Stimulated activated CD8-positive, alpha-beta memory T cell treated with anti-CD3 and anti-CD28 coated beads, Interleukin-7, amount 100 ng/mL, for 24 hours (primary cell): ENCODE measurements around the gene ZNF341.

Source experiments
- DNase-seq: peaks from one replicate; pipeline ENCODE4 v3.0.0-alpha.2; 2020; ENCODE audit warnings: low read depth

The ZNF341 gene

DNA sequence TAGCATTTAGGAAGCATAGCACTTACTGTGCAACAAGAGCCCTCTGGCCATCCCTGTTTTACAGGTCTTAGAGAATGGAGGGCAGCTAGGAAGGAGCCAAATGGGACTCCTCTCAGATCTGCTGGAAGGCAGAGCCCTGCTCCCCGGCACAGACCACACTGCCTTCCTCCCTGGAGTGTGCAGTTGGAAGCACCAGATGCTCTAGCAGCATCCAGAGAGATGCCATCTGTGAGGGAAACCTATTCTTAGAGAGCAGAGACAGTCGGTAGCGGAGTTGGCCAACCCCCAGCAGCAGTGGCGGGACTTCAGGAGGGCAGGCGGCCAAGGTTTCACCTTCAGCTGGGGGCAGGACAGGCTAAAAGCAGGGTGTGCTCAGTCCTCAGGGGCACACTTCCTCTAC lies 28.9 kb upstream of the ZNF341 start:
- no peak for DNase-seq

DNA sequence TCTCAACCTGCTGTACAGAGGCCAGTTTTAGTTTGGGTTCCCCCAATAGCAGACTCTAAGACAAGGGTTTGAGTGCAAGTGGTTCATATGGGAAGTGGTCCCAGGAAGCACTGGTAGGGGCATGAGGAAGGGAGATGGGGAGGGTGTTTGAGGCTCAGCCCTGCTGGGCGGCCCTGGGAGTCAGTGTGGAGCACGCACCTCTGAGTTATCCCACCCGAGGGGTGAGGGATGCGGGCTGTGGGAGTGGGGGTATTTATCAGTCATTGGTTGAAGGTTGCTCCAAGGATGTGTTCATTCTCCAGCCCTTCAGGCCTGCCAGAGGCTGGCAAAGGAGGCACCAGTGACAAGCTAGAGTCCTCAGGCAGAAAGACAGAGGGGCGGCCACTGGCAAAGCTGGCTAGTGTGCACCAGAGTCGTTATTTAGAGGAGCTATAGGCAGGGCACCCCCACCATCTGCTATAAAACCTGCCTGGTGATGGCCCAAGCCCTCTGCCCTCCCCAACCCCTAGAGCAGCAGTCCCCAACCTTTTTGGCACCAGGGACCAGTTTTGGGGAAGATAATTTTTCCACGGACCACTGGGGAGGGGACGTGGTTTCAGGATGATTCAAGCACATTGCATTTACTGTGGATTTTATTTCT lies 28.2 kb upstream of the ZNF341 start:
- no peak for DNase-seq

DNA sequence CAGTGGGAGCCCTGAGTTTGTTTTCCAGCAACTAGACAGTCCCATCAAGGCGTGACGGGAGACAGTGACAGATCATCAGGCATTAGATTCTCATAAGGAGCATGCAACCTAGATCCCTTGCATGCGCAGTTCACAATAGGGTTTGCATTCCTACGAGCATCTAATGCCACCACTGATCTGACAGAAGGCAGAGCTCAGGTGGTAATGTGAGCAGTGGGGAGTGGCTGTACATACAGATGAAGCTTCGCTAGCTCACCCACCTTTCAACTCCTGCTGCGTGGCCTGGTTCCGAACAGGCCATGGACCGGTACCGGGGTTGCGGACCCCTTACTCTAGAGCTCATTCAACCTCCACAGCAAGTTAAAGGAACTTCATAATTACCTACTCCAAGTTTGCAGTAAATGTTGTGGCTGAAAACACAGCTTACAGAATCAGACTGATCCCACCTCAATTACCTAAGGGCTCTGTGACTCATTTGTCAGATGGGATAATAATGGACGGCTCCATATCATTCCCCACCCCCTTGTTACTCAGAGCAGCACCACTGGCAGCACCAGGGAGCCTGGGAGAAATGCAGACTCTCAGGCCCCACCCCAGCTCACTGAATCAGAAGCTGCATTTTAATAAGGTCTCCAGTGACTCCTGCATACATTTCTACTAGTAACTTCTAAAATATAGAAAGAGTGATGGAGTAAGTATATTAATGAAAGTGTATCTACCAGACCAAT lies 27.4 kb upstream of the ZNF341 start:
- no peak for DNase-seq

DNA sequence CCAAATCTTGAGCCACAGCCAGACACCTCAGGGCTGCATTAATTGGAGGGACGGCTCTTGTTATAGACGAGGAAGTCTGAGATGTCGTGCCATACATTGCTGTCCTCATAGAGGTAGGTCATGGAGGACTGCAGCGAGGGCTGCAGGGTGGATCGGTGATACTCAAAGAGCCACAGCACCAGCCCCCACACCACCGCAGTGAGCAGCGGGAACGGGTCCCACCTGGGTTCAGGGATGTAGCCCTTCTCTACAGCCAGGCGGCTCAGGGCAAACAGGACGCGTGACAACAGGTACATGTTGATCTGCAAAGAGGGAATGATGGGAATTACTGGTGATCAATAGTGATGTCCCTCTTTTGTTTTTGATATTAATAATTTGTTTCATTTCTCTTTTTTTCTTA lies 24.1 kb upstream of the ZNF341 start:
- DNase-seq, result no peak

DNA sequence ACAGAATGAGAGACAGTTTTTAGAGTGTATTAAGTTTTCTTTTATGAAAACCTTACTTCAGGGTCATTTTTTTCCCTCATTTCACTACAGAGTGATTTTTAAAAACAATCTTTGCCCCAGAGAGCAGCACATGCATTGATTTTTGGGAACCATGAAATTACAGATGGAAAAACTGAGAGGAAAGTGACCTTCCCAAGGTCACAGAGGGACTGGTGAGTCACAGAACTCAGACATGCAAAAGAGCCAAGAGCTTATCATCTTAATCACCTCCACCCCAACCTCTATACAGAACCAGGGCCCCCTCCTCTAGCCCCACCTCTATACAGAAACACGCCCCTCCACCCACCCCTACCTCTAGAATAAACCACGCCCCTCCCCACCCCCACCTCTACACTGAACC lies 22.4 kb upstream of the ZNF341 start:
- DNase-seq, result no peak

DNA sequence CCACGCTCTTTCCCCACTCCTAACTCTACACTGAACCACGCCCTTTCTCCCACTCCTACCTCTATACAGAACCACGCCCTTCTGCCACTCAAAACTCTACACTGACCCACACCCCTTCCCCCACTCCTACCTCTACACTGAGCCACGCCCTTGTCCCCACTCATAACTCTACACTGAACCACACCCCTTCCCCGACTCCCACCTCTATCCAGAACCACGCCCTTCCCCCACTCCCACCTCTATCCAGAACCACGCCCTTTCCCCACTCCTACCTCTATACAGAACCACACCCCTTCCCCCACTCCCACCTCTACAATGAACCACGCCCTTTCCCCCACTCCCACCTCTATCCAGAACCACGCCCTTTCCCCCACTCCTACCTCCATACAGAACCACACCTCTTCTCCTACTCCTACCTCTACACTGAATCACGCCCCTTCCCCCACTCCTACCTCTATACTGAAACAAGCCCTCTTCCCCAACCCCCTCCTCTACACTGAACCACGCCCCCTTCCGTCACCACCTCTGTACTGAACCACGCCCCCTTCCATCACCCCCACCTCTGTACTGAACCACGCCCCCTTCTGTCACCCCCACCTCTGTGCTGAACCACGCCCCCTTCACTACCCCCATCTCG lies 21.8 kb upstream of the ZNF341 start:
- DNase-seq, result no peak

DNA sequence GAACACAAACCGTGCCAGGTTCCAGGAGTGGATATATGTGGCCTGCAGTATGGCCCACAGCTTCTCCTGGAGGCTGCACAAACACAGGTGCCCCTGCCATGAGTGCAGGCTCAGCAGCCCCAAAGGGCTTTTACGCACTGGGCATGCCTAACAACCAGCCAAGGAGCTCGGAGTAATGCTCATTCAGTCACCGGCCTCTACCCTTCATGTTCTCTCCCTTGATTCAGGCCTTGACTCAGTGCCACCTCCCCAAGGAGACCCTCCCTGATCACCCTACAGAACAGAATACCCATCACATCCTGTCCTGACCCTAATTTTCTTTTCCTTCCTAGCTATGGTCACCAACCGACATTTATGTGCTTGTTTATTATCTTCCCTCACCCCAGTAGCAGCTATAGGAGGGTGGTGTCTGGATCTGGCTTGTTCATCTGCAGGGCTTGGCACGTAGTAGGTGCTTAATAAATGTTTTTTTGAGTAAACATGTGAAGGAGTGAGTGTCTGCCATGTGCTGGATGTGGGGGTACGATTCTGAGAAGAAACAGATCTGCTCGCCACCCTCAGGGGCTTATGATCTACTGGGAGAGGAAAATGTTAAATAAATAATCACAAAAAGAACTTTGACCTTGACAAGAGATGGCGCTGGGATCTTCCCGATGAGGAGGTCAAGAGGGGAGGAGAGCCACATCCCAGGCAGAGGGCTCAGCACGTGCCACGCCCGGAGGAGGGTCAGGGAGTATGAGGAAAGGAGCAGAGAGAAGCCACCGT lies 20.9 kb upstream of the ZNF341 start:
- no peak for DNase-seq

DNA sequence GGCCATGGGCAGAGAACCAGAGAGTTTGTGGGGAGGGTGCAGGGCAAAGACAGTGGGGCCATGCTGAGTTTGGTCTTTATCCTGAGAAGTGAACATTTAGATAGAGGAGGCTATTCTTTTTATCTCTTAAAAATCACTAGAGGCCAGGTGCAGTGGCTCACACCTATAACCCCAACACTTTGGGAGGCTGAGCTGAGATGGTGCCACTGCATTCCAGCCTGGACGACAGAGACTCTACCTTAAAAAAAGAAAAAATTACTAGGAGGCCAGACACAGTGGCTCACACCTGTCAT lies 20.4 kb upstream of the ZNF341 start:
- DNase-seq, result no peak

DNA sequence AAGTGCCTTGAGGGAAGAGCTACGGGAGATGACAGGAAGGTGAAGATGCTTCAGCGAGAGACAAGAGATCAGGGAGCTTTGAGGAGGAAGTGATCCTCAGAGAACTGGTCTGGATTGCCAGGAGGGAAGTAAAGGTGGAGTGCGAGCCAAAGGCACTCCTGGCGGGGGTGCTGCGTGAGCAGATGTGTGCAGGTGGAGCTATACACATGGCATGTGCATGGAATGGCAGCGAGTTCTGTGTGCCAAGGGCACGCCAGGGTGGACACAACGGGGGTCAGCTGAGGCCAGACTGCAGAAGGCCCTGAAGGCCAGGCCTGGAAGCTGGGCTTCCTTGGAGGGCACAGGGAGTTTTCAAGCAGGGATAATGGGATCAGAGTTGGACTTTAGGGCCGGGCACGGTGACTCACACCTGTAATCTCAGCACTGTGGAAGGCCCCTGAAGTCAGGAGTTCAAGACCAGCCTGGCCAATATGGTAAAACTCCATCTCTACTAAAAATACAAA lies 17.9 kb upstream of the ZNF341 start:
- no peak for DNase-seq

DNA sequence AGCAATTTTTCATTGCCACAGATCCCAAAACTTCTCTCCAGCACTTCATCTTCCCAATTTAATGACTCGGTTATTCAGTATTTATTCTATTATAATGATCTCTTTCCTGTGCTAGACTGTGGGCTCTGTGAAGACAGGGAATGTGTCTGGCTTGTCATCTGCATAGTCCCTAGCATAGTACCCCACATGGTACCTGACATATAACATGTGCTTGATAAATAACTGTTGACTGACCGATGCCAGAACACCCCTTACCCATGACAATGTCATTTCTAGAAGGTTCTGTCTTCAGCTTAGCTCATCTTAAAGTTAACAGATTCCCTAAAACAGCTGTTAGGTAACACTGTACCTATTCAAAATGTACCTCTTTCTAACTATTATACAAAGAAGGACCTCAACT lies 15.3 kb upstream of the ZNF341 start:
- DNase-seq, result no peak

DNA sequence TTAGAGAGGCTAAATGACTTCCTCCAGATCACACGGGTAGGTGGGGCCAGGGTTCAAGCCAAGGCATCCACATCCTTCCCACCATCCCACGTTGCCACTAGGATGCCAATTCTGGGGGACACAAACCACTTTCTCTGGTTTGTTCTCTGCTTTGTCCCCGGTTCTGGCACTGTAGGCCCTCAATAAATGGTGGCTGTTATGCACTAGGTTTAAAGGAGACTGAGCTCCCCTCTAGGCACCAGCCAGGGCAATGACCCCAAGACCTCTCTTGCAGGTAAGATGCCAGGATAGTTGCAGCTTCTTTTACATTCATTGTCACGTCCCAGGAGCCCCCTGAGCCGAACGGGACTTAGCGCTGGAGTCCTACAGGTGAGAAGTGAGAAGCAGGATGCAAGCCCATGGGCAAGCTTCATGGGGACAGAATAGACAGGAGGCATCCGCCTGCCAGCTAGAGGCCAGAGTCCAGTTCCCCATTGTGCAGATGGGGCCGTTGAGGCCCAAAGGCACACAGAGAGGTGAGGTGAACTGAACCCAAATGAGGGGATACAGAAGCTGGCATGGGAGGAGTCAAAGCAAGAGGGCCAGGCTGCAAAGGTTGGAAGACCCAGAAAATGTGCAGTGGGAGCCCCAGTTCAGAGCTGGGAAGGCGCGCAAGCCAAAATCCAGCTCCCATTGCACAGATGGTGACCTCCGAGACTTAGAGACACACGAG lies 12.4 kb upstream of the ZNF341 start:
- no peak for DNase-seq

DNA sequence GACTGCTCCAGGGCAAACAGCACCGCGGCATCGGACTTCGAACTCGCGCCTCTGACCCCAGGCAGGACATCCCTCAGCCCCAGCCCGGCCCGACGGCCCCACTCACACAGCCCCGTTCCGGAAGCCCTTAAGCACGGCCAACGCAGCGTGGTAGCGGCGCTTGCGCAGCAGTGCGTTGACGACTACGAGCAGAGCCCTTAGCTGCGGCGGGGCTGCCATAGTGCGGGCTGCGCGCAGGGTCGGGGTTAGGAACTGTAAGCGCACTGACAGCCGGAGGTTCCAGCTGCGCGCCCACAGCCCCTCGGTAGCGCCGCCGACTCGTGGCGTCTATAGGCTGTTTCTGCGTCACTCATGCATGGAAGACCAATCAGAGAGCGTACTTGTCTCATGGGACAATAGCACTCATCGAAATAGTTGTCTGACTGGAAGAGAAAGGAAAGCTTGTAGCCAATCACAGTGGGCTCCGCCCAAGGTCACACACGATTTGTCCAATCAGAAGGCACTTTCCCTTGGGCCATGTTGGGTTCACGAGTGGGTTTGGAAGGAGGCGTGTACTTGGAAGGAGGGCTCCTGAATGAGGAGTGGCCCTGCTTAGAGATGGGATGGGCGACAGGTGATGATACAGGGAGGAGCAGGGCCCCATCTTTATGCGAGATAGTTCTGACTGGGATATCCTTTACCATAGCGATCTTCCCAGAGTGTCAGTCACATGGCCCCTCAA lies 11.6 kb upstream of the ZNF341 start, which contains the start of gene PXMP4:
PXMP4 (minus strand) TSS at position 322 of the 721 bp plus-strand sequence; CDS start at position 219, 103 bp downstream.
- DNase-seq, result peak; percentile 65

DNA sequence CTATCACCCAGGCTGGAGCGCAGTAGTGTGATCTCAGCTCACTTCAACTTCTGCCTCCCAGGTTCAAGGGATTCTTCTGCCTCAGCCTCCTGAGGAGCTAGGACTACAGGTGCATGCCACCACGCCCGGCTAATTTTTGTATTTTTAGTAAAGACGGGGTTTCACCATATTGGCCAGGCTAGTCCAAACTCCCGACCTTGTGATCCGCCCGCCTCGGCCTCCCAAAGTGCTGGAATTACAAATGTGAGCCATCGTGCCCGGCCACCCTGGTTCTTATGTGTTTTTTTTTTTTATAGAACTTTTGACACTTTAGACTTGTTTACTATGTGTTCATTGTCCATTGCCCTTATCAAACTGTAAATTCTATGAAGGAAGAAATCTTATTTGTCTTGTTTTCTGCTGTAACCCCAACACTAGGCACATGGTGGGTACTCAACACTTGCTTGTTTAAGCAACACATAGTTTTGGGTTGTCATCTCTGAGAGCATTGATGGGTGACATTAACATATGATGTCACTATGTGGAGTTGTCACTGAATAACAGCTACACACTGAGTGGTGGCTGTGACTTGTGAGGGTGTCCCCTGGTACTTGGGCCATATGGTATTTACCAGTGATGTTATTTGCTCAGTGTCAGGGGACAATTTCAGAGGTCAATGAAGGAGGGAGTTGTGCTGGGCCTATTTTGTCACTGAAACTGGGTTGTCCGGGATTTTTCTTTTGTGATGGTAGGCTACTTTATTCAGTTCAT lies 10.2 kb upstream of the ZNF341 start:
- no peak for DNase-seq

DNA sequence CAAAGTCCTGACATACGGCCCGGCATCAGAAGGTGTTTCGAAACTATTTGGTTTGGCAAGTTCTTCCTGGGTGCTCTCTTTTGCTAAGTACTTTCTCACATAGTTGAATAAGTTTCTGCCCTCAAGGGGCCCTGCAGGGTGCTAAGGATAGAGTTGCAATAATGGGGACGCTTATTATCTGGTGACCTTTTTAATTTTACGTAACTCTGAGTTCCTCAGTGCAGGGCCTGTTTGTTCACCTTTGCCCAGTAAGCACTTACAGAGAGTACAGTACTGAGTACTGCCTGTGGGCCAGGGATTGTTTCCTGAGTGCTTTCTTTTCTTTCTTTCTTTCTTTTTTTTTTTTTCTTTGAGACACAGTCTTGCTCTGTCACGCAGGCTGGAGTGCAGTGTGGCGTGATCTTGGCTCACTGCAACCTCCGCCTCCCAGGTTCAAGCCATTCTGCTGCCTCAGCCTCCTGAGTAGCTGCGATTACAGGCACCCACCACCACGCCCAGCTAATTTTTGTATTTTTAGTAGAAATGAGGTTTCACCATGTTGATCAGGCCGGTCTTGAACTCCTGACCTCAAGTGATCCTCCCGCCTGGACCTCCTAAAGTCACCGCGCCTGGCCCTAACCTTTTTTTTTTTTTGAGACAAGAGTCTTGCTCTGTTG lies 7.2 kb upstream of the ZNF341 start:
- DNase-seq, result no peak

DNA sequence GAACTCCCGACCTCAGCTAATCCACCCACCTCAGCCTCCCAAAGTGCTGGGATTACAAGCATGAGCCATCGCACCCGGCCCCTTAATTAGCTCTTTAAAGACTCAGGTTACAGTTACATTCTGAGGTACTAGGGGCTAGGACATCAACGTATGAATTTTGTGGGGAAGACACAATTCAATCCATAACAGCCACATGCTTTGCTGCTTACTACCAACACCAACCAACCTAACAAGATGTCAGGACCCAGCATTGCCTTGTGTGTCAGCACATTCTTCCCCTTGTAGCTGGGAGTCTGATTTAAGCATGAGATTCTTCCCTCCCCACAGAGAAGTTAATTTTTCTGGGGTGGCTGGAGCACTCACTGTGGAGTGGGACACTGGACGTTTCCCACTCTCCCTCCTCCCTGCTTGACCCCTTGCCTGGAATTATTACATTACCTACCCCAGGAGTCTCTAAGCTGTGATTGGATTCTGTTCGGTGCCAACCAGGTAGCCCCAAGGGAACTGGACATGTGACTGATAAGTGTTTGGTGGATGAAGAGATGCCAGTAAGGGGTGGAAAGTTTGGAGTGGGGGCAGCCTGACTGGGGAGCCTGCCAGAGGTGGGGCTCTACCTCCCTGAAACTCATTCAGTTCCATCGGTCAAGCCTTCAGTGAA lies 6.1 kb upstream of the ZNF341 start:
- no peak for DNase-seq

DNA sequence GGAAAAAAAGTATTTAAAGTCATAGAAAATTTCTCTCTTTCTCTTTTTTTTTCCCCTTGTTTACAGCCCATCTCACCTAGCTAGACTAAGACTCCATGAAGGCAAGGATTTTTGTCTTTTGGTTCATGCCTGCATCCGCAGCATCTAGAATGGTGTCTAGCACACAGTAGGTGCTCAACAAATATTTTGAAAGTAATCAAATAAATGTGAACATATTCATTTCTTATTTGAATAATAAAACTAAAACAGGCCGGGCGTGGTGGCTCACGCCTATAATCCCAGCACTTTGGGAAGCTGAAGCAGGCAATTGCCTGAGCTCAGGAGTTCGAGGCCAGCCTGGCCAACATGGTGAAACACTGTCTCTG lies 4.7 kb upstream of the ZNF341 start:
- no peak for DNase-seq

DNA sequence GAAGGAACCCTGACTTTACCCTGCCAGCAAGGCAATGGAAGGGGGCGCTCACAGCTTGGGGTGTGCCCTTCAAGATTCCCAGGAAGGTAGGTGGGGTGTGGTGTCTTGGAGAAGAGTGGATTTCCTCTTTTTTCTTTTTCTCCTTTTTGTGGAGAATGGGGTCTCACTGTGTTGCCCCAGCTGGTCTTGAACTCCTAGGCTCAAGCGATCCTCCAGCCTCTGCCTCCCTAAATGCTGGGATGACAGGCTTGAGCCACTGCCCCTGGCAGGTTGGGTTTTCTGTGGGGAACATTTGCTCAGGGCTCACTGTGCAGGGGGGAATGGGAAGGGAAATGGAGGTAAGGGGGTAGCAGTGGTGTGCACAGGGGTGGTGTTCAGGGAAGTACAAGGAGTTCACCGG lies 4.0 kb upstream of the ZNF341 start:
- DNase-seq, result no peak

DNA sequence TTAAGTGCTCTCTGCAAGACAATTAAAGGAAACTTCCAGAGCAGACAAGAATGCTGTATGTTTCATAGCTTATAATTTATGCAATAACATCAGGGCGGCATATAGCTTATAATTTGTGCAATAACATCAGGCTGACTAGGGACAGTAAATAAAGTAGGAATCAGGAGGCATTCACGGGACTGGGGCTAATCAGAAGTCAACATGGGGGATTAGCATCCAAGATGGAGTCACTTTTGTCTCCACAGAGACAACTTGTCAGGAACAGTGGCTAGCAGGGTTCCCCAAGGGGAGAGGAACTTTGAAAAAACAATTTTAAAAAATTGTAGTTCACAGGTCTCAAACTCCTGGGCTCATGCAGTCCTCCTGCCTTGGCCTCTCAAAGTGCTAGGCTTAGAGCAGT lies 3.3 kb upstream of the ZNF341 start:
- DNase-seq, result no peak

DNA sequence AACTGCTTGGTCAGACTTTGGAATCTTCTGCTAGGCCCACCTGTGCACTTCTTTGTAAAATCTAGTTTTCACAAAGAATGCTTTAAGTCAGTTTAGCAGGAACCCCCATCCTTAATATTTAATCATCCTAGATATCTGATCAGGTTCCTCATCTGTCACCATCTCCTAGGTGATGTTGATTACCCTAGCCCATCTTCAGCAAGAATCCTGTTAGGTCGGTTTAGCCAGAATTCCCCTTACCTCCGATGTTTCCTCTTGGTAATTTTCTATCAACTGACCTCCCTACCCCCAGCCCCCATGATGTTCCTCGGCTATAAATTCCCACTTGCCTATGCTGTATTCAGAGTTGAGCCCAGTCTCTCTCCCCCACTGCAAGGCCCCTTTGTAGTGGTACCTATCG lies 2.7 kb upstream of the ZNF341 start:
- DNase-seq, result no peak
